Hematopoietic multipotent progenitor cell treated with erythropoietin and hydrocortisone succinate and interleukin-3 and kit ligand, for 8 days (in vitro differentiated cells): ENCODE data around the gene CLASP1.
"Not testable (repeated sequence)": the region's sequence is repeated elsewhere in the genome, so short reads cannot be mapped to it uniquely, and the experiment has no call there.

Experiments used
- DNase-seq: peaks from one replicate; pipeline ENCODE4 v3.0.0-alpha.2; 2015

The CLASP1 gene

DNA sequence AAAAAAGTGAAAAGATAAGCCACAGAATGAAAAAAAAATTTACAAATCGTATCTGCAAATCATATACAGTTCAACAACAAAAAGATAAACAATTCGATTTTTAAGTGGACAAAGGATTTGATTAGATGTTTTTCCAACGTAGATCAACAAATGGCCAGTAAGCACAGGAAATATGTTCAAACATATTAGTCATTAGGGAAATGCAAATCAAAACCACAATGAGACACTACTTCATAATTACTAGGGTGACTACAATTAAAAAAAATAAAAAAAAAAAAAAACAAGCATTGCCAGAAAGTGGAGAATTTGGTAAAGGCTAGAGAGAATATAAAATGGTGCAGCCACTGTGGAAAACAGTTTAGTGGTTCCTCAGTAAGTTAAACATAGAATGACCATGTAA is 156.9 kb downstream of the CLASP1 start:
- no peak for DNase-seq

DNA sequence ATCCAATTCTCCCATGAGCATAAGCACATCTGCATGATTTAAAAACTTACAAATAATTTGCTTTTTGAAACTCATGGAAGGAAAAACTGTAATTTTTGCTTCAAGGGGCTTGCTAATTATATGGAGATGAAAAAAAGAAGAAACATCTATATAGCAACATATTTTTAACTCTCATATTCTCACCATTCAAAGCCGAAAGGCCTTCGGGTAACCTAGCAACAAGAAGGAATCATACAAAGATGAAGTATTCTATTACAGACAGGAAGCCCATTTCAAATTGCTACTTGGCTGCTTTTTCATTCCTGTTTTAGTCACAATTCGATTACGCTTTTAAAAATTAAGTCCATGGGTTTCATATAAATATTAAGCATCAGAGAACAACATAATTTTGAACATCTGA is 157.7 kb downstream of the CLASP1 start:
- DNase-seq, result no peak

DNA sequence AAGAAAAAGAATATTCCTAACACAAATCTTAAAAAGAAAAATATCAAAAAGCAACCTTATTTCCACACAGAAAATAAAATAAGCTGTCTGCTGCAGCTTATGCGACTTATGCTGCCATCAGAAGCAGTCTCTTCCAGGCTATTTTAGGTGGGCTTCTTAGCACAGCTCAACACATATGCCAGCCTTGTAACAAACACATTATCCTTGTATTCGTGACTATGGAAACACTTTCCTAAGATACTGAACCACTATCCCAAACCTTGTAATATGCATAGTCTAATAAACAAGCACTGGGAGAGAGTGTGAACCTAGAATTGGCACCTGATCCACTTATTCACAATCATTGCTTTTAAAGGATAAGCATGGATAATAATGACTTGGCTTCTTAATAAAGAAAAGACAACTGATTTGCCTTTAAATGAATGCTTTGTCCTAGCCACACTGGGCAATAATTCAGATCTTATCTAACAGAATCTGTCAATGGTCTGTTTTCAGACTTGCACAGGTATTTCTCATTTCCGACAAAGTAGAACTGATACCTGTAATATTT is 158.6 kb downstream of the CLASP1 start:
- DNase-seq, result no peak

DNA sequence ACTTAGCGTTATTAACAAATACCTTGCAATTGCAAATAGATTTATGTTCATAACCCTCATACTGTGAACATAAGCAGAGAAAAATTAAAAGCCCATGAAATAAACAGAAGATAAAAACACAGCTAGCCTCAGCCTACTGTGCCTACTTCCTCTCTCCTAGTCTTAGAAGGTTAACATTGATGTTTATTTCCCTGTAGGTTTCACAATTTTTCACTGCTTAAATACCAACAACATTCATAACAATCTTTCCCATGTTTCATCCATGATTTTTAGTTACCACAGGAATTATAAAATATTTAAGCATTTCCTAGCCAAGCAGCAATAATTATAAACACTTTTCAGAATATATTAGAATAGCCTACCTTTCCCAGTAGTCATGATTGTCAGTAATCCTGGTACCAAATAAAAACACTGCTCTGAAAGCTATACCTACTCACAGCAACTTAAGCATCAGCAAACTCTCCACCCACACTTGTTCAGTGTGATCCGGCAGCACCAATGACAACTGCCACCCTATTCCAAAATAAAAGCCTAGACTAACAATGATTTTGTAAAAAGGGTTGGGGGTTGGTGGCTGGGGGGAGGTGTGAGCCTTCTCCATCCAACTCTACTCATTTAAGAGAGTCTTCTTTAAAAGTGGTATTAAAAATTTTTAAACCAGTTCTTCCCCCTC is 159.2 kb downstream of the CLASP1 start:
- DNase-seq, result no peak

DNA sequence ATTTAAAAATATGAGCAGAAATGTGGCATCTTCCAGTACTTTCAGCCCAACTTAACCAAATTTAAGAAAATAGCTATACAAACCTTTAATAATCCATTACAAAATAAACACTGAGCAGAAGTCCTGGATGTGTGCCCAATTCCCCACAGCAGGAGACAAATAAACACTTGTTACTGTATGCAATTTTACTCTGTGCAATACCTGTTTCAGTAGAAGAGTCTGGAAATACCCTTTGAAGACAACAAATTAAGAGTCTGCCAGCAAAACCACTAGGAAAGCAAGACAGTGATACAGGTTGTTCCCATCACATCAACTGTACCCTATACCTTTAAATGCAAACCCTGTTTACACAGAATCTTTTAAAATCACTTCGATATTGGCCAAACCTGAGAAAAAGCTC is 160.0 kb downstream of the CLASP1 start:
- no peak for DNase-seq

DNA sequence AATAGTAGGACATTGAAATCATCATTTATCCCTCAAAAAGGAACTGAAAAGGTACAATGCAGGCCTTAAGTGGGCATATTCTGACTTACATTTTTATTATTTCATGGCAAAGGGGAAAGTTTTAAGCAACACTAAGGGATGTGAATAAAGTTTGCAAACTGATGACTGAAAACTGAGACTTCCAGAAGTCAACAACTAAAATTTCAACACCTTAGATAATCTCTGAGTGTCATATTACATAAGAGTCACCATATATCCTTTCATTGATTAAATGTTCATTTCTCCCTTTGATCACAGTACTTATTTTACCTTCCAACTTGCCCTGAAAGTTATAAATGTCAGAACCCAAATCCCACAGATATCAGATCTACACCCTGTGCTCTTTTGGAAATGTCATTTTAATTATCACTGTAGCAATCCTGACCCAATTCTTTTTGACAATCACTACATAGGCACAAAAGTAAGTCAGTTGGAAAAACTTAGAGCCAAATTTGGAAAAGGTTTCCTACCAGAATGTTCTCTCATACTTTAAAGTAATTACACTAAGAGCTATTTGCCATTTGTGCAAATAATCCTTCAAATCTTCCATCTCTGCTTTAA is 163.0 kb downstream of the CLASP1 start:
- DNase-seq, result no peak

DNA sequence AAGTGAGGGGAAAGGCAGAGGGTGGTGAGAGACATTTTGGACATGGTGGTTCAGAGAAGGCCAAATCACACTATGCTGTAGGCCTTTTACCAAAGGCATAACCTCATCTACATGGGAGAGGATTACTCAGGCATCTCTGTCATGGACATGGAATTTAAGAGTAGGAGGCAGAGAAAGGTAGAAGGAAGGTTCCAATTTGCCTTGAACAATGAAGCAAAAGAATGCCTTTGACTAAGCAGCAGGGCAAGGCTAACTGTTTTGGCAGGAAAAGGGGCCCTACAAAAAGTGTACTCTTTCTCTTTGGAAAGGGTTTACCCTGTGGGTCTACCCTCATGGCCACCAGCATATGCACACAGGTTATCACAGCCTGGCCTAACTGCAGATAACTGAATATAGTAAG is 164.2 kb downstream of the CLASP1 start:
- DNase-seq, result no peak

DNA sequence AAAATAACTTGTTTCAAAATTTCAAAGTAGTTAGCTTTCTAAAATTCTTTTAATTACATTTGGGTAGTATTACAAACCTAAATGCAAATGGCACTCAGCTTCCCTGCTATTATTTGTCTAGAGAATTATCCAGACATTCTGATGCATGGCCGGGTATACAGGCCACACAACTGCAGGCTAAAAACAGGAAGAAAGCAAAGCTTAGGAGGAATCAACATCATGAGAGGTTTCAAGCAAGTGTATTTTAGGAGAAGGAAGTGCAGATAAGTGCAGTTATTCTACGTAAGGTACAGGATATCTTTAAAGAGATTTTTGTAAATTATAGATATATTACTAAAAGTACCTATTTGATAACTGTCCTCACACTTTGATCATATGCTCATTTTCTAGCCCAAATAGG is 165.4 kb downstream of the CLASP1 start:
- no peak for DNase-seq

DNA sequence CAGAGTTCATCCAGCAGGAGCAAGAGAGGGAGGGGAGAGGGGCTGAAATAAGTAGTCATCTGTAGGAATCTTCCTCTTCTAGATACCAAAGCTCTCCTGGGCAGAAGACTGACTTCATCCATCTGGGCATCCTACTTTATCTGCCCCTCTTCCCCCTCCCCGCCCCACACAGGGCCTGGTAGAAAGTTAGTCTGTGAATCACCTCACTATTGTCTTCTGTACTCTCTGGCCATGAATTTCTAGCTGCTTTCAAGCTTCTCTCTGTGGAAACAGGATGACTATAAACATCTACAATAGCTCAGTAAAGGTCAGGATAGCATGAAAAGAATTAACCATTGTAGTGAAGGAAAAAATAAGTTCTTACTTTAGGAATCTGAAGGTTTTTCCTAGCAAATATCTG is 166.2 kb downstream of the CLASP1 start:
- no peak for DNase-seq

DNA sequence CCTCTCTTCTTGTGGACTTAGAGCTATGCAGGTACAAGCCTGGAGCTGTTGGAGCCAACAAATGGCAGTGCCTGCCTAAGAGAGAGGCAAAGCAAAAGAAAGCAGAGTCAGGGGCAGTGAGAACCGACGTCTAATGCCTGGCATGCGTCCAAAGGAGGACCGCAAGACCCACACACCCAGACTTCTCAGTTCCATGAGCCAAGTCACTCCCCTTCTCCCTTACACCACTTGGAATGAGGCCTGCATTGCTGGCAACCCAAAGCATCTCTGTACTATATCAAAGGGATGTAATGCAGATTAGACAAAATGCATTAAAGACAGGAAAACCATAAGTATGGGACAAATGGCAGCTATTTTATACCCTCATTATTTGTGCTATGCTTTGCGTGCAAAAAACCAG is 168.4 kb downstream of the CLASP1 start:
- peak; percentile 59 for DNase-seq

DNA sequence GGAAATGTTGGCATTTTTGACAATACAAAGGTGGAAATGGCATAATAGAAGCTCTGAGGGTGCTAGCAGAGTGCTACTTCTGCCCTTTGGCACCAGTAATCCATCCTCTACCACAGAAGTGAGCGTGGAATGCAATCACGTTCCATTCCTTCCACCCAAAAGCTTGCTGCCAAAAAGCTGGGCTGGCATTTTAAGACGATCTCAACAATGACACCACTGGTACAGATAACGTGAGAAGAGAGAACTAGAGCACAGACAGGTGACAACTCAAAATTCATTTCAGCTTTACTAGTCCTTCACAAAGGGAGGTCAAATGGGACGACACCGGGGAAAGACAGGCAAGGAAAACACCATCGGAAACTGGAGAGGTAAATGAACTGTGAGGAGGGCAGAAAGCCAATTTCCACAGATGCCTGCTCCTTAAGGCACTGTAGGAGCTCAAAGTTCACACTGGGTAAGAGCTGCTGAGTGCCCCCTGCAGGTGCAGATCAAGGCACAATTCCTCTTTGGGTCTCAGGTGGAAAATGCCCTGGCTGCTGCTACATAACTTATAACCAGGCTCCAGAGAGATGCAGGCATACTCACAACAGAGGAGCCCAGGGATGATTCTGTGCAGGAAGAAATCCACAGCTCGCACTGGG is 169.3 kb downstream of the CLASP1 start:
- DNase-seq, result peak; percentile 14

DNA sequence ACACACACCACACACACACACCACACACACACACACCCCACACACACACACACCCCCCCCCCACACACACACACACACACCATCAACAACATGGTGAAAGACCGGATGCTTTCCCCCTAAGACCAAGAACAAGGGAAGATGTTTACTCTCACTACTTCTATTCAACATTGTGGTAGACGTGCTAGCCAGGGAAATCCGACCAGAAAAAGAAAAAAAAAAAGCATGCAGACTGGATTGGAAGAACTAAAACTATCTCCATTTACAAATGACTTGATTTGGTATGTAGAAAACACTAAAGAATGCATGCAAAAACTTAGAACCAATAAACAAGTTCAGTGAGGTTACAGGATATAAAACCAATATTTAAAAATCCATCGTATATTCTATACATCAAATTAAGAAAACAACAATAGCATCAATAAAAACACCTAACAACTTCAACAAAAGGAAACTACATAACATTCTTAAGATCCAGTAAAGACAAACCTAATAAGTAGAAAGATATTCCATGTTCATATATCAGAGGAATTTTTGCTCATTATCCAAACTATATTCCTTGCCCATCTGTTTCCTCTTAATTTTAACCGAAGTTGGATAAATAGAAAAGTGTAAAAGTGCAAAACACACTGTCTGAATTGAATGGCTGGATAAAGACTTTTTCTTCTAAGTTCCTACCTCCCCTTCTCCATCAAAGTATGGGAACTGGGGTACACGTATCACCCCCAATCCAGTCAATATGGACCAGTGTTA is 170.1 kb downstream of the CLASP1 start:
- no peak for DNase-seq

DNA sequence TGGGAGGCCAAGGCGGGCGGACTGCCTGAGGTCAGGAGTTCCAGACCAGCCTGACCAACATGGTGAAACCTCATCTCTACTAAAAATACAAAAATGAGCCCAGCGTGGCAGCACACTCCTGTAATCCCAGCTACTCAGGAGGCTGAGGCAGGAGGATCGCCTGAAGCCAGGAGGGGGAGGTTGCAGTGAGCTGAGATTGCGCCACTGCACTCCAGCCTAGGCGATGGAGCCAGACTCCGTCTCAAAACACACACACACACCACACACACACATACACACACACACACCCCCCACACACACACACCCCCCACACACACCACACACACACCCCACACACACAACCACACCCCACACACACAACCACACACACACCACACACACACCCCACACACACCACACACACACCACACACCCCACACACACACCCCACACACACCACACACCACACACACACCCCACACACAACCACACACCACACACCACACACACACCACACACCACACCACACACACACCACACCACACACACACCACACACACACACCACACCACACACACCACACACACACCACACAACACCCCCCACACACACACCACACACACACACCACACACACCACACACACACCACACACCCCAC is 170.8 kb downstream of the CLASP1 start:
- DNase-seq, result not testable (repeated sequence)

DNA sequence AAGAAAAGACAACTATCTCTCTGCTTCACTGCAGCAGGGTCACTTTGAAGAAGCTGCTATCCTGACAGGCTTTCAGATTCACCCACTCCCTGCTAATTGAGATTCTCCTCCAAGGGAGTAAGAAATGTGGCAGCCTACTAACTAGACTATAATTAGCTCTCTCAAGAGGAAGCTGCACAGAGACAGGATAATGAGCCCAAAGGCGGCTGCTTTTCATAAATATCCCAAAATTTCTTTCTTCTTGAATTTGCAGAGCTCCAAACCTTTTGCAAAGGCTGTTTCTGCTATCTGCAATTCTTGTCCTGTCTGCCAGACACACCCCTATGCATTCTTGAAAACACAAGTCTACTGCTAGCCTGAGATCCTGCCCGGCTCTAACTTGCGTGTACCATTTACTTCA is 172.6 kb downstream of the CLASP1 start:
- DNase-seq, result no peak

DNA sequence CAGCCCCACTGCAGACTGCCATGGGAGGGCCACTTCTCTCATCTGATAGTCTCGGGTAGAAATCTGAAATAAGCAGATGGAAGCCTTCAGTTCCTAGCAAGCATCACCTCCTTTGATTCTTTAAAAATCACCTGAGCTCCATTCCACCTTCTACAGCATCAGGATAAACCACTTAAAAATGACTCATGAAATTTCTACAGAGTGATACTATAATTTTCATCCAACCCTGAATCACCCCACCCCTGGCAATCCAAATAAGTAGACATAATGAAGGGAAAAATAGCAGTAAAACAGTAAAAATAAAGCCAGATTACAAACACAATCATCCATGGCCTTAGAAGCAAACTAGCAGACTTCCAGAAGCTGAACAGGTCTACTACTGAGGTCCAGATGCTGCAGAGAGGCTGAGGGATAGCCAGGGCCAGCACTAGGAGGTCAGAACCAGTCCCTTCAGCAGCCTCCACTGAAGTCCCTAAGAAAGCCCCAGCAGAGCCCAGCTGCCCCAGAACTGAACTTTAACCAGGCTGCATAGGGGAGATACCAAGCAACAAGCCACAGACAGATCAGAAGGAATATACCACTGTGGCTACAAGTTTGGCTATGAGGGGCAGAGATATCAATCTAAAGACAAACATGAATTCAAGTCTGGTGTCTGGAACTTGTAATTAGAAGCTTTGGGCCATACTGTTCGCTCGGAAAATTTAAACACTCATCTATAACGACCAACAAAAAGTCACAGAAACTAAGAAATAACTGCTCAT is 173.3 kb downstream of the CLASP1 start:
- DNase-seq, result peak; percentile 47

DNA sequence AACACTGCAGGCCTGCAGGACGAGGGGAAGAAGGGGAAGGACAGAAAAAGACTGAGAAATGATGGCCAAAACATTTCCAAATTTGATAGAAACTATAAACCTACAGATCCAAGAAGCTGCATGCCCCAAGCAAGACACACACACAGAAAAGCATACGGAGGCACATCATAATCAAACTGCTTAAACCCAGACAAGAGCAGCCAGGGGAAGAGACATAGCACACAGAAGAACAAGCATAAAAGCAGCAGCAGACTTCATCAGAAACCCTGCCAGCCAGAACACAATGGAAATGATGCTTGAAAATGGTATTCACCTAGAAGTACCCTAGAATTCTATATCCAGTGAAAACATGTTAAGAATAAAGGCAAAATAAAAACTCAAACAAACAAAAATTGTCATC is 175.8 kb downstream of the CLASP1 start:
- no peak for DNase-seq

DNA sequence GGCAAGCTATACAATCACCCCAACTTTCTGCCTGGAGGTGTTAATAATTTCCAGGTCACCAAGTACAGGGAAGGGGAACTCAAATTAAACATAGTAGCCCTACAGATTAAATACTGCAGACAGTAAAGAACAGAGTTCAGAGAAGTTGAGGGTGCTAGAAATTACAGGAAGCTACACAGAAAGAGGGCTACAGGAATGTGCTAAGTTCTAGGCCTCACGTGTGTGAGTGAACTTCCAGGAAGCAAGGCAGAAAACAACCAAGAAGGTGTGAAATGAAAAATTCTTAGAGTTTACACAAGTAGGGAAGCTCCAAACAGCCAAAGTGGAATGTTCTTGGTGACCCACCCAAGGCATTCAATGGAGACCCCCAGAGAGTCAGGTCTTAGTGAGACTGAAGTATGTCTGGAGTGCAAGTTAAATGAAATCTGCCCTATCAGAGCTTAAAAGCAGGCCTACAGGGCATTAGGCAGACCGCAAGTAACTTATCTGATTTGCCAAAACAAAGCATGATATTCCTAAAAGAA is 176.7 kb downstream of the CLASP1 start:
- no peak for DNase-seq

DNA sequence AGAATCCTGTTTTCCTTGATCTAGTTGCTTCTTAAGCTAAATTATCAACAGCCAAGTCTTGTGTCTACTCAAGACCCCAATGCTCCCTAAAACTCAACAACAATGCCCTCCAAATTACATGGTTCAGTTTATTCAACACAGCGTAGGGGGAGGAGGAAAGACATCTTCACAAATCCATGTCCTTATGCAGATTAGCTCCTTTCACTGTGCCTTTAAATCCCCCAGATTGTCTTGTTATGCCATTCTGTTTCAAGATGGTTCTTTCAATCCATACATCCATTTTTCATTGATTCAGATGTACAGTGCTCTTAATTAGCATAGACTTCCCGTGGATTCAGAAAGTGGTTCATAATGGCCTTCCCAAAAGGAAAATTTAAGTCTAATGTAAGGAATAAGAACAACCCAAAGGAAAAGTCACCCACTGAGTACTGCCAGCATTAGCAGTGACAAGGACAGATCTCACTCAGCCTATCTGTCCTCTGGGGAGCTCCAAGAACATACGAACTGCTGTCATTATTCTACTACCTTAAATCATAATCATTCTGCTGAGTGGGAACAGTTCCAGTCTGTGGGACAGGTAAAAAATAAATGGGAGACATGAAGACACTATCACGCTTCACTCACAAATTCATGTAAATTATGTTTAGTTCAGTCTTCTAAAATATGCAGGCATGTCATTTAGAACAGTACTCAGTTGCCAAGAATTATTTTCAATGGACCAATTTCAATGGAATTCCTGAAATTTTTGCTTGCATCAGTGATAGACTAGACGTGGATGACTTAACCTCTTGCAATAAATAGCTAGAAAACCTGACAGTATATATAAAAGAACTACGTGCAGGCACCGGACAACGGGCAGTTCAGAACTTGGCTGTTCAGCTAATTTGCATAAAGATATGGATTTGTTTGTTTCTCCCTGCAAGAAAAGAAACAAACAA is 177.5 kb downstream of the CLASP1 start:
- DNase-seq, result no peak

DNA sequence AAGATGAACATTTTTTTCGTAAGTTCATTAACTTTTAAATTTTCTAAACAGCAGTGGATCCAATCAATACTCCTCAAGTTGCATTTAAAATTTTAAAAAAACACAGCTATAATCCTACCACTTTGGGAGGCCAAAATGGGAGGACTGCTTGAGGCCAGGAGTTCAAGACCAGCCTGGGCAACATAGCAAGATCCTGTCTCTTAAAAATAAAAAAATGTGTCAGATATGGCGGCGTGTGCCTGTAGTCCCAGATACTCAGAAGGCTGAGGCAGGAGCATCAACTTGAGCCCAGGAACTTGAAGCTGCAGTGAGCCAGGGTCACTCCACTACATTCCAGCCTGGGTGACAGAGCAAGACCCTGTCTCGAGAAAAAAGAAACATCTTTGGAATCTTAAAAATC is 178.3 kb downstream of the CLASP1 start:
- DNase-seq, result no peak

DNA sequence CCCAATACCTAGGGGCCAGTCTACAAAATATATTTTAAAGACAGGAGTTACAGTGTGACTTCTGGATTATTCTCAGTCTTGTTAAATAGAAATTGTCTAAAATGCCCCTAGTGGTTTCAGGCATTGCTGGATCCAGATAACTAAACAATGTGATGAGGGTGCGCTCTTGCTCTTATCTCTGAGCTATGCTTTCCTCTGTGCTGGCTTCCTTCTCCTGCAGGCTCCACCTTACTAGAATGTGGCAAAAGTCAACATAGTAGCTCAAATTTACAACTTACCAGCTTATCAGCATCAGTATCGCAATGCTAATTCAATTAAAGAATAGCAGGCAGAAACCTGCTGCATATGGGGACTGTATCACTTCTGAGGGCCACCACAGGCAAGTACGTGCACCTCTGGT is 179.9 kb downstream of the CLASP1 start:
- peak; percentile 67 for DNase-seq

DNA sequence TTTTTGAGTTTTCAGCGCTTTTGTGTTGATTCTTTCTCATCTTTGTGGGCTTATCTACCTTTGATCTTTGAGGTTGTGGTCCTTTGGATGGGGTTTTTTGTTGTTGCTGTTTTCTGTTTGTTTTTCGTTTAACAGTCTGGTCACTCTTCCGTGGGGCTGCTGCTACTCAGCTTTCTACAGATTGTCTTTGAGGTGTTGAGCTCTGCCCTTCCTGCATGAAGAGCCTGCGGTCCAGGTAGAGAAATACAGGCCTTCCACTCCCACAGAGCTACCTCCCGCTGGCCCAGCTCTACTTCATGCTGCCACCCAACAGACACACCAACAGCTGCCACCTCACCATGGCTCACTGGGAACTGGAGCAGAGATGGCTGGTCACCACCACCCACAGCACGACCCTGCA is 180.3 kb downstream of the CLASP1 start:
- DNase-seq, result no peak
